Eye (tissue), 1 donor: ENCODE measurements around the gene BMAL1.

Experiments used
- DNase-seq: peaks from one replicate; pipeline ENCODE4 v3.0.0-alpha.2; 2015

Gene BMAL1

DNA sequence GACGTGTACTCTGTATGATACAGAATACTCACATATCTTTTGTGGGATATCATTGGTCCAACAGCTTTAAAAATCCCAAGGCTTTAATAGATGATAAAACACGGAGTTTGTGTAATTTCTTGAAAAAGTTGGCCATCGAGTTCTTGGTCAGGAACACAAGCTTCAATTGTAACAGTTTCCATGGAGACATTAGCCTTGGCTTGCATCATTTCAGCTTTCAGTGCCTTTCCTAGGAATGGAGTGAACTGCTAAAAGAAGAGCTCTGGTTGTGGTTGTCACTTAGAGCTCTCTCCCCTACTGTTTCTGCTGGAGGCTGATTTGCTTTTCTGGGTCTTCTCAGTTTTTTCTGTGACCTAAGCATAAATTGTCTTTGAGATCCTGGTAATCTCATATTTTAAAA lies 14.2 kb downstream of the BMAL1 start:
- DNase-seq = no peak

DNA sequence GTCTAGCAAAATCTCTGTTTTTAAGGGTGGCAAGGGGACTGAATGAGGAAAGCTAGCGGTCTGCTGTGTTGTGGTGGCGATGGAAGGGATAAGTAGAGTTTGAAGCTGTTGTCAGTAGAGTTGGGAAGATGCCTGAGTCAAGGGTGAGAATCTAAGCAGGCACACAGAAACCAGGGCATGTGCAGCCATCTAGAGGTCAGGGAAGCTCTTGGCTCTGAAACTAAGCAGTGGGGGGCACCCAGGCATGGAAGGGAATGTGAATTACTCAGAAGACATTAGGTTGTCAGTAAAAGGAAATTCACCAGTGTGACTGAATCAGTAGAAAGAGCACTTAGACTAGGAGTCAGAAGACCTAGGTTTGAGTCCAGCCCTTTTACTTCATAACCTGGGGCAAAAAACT lies 15.4 kb downstream of the BMAL1 start:
- no peak for DNase-seq

DNA sequence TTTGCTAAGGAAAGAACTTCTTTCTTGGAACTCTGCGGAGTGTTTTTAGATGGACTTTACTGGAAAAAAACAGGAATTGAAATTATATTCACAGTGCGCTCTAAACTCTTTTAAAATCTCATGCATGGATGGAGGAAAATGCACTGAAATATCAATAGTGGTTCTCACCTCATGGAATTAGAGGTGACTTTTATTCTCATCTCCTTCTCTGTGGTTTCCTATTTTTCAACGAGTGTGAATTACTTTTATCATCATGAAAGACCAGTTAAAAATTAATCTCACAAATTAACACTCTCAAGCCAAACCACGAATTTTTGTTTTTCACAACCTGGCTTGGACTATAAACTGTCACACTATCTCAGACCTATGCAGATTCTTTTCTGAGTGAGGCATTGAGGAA lies 16.6 kb downstream of the BMAL1 start:
- no peak for DNase-seq

DNA sequence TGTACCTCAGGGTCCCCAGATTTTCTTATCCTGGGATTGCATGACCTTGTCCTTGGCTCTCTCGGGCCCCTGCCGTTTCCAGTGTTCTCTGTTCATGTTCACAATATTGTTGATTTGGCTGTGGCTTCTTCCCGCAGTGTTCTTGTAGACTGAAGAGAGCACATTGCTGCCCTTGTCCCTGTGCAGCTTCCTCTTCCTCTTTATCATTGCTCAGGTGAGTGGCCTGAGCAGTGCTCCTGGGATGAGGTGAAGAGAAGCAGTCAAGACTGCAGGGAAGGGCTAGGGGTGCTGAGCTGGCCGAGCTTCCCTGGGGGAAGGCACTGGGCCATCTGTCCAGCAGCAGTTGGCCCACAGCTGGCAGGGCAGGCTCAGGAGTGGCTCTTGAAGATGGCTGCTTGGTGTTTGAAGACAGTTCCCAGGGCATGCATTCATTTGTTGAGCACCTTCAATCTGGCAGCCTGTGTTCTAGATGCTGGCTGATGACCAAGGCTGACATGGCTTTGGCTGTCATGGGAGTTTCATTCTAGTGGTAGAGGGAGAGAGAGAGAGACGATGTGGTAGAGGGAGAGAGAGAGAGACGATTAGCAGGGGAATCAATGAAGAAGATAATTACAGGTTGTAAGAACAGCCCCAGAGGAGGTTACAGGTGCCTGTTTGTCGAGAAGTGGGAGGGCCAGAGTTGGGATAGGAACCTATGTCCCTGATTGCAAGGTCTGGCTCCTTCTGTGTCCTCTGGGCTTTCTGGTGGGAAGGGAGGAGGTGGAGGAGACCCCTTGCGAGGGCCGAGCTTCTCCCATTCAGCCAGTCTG lies 17.4 kb downstream of the BMAL1 start:
- no peak for DNase-seq

DNA sequence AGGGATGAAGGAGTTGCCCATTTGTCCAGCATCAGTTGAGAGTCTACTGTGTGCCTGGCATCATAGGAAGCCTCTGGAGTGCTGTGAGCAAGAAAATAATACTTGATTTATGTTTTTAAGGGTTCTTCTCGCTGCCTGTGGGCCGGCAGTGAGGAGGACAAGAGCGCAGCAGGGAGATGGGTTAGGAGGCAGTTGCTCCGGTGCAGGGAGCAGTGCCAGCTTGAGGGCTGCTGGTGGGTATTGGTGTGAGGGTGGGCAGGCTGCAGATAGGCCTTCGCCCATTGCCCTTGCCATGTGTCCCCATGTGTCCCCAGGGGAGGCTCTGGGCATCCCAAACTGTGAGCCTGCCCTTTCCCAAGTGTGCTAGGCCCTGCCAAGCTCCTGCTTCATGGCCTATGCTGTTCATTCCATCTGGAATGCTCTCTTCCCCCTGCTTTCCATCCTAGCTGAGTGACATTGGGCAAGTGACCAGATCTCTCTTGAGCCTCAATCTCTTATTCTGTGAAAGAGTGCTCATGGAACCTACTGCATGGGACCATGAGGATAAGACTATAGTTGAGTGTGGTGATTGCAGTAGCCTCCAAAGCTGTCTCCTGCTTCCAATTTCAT lies 19.8 kb downstream of the BMAL1 start:
- DNase-seq = no peak

DNA sequence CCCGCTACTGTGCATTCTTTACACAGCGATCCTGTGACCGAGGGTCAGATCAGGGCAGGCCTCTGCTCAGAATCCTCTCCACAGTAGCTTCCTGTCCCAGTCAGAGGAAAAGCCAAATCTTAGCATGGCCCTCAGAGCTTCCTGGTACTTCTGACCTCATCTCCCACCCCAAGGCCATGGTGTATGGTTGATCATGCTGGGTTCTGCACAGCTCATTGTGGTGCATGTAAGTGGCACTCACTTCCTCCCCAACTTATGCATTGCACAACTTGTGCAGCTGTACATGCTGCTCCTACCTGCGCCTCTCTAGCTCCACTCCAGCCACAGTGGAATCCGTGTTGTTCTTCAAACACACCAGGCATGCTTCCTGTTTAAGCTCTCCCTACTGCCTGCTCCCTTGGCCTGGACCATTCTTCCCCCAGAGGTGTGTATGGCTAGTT lies 20.3 kb downstream of the BMAL1 start:
- no peak for DNase-seq

DNA sequence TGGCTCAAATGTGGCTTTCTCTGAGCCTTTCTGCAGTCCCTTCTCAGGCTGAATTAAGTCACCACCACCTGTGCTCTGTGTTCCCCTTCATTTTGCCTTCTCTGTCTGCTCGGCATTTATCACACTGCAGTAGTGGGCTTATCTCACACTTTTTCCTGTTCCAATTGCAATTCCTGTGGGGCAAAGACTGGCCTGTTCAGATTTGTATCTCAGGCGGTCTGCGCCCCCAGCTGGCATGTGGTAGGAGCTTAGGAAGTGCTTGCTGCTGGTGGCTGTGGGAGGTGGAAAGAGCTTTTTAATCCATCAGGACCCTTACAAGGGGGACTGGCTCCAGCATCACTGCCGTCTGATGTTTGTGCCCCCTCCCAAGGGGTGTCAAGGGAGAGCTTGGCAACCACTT lies 21.2 kb downstream of the BMAL1 start:
- DNase-seq = no peak

DNA sequence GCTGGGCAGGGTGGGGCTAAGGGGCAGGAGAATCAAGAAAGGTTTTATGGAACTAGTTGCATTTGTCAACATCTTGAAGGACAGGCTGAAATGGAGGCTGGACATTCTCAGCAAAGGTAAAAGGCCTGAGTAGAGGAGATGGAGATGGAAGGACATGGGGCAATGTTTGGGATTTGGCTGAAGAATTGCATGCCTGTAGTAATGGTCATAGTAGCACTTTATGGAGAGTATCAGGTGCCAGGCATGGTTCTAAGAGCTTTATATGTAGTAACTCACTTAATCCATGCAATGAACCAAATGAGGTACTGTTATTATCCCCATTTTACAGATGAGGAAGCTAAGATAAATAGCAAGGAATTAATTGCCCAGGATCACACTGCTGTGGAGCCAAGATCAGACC lies 23.9 kb downstream of the BMAL1 start:
- DNase-seq = no peak

DNA sequence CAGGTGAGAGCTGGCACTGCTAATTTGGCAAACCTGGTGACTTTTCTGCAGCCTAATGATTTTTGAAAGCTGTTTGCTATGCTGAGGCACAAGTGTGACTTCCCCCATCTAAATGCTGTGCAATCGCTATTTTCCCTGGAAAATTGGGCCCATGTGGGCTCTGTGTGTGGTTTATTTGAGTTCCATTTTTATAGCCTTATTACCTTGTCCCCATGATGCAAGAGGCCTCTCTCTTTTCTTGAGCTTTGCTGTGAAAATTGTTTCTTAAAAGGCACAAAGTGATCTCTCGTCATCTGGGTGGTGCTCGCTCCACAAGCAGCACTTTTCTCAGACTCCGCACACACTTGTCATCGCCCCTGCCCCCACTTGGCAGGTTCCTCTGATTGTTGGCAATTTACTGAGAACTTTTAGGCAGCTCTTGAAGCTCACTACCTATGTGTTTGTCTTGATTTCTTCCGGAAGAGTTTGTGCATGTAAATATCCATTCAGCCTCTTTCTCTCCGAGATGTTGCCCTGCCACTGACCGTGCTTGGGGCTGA lies 24.9 kb downstream of the BMAL1 start:
- no peak for DNase-seq

DNA sequence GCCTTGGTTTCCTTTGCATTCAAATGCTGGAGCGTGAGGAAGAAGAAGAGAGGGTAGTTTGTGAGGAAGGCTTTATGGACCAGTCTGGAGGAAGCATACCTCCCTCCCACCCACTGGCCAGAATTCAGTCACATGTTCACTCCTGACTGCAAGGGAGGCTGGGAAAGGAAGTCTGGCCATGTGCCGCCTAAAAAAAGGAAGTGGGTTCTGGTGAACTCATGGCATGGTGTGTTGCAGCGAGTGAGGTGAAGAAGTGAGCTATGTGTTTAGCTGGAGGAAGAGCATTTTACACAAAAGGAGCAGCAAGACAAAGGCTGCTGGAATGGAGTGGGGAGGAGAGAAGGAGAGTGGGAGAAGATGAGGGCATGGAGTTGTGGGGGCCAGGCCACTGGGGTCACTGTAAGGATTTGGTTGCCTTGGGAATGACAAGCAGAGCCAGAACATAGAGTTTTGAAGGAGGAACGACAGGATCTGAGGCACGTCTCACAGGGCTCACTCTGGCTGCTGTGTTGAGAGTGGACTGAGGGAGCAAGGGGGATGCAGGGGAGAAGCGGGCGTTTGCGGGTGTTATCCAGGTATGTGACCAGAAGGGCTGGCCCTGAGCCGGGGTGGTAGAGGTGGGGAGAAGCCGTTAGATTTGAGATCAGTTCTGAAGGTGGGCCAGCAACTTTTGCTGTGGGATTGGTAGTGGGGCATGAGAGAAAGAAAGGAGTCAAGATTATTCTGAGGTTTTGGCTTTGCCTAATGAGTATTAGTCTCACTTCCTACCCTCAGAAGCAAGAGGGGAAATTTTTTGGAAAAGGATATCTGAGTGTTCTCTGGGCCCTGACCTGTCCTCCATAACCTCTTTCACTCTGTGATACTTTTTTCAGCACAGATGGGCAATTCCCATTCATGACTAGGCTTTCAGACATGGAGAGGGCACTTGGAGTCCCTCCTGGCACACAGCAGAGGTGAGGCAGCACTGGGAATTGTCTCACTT lies 26.4 kb downstream of the BMAL1 start:
- DNase-seq = no peak

DNA sequence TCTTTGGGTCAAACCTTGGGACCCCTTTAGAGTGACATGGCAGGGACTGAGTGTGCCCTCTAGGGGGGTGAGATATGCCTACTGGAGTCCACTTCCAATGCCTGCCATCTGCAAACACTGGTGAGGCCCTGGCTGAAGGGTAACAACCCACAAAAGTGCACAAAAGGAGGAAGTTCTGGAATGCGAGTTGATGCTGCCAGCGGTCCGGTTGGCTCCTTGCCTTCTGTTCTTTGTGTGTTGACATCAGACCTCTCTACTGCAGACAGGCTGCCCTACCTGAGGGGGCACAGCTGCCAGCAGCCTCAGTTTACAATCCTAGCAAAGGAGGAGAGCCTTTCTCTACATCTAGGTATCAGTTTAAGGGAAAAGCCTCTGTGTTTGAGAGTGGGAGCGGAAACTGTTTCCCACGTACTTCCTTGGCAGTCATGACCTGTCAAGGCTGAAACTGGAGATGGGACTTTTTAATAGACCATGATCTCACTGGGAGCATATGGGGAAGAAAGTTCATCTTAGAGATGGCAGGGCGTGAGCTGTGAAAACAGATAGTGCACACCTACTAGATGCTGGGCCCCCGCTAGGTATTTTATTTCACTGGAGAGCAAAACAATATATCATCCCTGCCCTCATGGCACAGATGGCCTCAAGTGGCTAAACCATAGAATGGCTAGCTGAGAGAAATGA lies 27.2 kb downstream of the BMAL1 start:
- no peak for DNase-seq

DNA sequence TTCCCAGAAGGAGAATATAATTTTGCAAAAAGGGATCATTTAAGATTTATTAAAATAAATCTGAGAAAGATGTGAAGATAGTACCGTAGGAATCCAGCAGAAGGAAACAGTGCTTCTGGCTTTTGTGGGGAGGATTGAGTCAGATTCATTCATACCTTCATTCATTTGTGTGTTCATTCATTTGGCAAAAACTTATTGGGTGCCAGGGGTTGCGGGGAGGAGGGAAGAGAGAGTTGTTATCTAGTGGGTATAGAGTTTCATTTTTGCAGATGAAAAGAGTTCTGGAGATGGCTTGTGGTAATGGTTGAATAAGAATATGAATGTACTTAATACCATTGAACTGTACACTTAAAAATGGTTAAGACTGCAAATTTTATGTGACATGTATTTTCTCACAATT lies 31.1 kb downstream of the BMAL1 start:
- DNase-seq = no peak

DNA sequence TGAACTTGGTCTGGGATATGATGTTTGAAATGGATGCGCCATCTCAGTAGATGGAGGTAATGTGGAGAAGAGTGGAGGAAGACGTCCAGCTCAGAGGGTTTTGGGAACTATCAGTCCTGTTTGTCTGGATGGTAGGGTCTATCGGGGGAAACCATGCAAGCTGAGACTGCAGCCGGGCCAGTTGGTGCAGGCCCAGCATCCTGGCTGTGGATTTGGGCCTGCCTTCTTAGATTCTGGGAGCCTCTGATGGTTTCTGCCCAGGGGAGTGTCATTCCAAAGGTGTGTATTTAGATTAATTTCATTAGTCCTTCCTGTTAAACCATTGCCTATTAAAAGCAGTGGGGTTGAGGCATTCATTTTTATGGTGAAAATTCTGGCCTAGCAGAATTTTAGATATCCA lies 31.6 kb downstream of the BMAL1 start:
- no peak for DNase-seq

DNA sequence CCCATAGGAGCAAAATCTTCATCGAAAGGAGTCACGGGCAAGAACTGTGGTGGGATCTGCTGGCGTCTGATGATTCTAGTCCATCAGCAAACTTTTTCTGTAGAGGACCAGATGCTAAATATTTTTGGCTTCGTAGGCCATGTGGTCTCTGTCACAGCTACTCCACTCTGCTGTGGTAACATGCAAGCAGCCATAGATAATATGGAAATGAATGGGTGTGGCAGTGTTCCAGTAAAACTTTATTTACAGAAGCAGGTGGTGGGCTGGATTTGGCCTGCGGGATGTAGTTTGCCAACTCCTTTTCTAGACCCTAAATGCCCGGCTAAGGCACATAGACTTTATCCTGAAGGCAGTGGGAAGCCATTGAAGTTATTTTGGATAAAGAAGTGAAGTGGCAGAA lies 32.9 kb downstream of the BMAL1 start:
- DNase-seq = no peak

DNA sequence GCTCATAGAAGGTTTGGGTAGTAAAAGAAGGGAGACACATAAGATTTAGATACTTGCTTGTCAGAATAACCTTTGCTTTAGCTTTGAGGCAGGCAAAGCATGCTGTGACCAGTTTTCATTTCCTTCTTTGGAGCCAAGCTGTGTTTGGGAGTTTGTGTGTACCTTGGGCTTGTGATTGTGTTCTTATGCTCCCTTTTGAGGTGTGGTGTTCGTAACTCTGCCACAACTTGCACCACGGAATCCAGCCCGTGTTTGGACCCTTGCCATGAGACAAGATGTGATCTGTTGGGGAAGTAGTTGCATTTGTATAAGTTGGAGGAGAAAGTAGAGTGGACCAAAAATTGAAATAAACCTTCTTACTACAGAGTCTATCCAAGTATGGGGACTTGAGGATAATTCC lies 34.0 kb downstream of the BMAL1 start:
- no peak for DNase-seq

DNA sequence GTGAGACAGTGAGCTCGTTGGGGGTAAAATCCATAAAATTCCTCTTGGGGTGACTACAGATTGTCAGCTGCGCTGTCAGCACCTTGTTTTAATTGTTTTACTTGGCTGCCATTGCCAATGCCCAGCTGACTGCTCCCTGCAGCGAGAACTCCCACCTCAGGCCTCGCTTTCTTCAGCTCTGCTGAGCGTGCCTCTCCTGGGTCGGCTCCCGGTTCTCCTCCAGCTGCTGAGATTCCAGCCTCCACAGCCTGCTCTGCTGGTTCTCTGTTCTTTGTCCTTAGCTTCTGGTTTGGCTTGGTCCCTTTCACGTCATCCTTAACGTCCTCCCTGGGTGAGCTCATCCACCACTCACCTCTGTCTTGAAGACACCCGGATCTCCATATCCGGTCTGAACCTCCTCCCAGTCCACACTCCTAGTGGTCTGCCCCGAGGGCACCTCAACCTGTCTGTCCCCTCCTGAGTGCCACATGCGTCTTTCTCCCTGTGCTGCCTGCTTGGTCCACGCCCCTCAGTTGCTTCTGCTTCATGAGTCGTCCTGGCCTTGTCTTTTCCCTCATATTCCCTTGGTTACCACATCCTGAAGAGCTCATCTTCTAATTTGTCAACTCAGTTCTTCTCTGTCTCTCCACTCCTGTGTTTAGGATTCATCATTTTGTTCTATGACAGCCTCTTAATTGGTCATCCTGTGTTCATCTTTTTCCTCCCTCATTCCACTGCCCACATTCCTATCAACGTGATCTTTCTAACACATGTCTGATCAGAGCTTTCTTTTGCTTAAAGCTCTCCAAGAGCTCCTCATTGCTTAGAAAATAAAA lies 35.6 kb downstream of the BMAL1 start:
- DNase-seq = no peak

DNA sequence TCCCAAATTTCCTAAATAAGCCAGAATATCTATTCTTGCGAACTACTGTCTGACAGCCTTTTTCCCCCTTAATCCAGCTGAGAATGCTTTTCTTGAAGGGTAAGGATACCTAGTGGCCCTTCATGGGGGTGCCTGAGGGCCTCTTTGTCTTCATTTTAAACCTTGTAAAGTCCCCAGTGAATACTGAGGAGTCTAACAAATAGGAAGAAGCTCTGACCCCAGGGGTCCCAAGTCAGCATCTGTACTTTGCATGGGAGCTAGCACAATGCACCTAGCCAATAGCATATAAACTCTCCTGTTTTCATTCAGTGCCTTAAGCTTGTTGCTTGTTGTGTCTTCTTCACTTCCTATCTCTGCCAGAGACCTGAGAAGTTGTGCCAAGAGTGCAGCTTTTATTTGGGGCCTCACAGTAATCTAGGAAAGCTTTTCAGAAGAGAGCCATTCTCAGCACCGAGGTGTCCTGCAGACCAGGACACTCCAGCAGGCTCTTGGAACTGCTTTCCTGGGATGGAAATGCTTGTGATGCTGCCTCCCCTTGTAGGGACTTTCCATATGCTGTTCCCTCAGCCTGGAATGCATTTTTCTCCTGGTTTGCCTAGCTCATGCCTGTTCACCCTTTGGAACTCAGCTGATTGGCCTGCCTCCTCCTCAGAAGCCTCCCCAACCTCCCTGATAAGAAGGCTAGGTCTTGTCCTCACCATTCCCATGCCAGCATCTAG lies 37.2 kb downstream of the BMAL1 start:
- DNase-seq = no peak

DNA sequence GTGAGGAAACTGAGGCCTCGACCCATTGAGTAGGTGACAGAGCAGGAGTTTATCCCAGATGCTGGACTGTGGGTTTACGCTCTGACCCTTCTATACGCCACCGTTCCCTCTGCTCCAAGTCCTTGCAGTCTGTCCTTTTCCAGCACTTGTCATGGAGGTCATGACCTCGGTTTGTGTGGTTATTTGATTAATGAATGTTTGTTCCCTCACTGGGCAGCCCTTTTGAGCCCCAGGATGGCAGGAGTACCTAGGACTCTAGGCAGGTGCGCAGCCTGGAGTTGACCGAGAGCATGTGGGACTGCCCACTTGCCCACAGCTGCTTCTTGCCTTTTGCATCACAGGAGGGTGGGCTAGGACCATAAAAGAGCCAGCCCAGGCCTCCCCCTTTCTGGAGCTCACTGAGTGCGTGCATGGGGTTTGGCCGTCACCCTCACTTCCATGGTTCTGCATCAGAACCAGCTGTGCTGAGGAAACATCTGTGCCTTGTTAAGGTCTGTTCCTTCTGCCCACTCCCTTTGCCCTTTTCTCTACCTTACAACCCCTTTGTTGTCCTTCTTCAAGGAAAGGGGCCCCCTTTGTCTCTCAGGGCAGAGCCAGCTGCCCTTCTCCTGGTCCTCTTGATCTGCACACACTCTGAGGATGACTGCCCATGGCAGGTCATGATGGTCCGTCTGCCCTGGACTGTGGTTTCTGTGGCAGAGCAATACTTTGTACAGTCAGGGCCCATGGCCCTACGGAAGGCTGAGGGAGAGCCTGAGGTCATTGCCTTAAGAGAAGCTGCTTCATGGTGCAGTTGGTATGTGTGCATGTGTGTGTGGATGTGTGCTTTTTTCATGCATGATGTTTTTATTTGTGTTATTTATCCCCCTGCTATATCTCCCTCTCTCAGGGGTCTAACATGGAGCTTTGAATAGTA lies 38.2 kb downstream of the BMAL1 start:
- no peak for DNase-seq

DNA sequence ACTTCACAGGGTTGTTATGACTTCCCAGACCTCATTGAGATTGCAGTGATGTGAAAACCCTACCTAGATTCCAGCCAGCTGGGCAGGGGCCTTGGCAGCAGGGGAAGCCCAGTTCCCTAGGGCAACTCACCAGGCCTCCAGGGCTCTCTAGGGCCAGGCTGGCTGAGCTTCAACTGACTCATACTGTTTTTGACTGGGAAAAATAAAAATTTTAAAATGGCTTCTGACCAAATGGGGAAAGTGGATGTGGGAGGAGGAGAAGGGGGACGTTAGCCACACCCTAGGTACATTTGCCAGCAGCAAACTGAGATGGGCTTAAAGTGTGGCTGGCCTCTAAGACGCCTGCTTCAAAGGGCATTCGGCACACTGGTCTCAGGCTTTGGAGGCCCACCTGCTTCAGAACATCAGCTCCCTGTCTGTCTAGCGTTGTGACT lies 39.0 kb downstream of the BMAL1 start:
- DNase-seq = no peak
